ENCODE results near the gene PTGER4. TPM values are rescaled to one million over a fixed set of nuclear protein-coding genes. Genes with fewer than 3 reads are reported as not detected.

PTGER4 gene
- total and polyA plus RNA-seq, 2 of the 8 experiments (the other 6 are each of a cell fraction or from before 2014, with no cell fraction given): 0.76 to 1.2 TPM

- TF ChIP-seq POLR2AphosphoS5 (IDR thresholded peaks at IDR 0.05; ENCODE audit: low read depth, low read length): no peak
Observed at GRCh38 chr5:40690267-40690666, 10.6 kb downstream of the PTGER4 start (continued).
